HCT116 (cell line): Measurements from ENCODE around the gene BRMS1. TPM values are rescaled to one million over a fixed set of nuclear protein-coding genes. Genes with fewer than 3 reads are reported as not detected.
A peak's percentile ranks its signal among the peaks of the same experiment; 100 is the strongest.

Experiments
- ATAC-seq: fragments of 200-7000 bp; cut with Tn5 transposase; 2 replicates; pipeline ENCODE4 v1.9.1; 2020; ENCODE audit warnings: mild to moderate bottlenecking, moderate library complexity
- BruUV-seq: library from RNA; stranded (reverse); fragments of 400-500 nt; replicated peaks from 2 replicates; lab custom pipeline; 2021; lab: Mats Ljungman, UMichigan
- CTCF ChIA-PET: fragments of 300-600 bp; sonication (Branson Sonifier 250); formaldehyde crosslinking; loops from one replicate; lab custom pipeline; 2021; ENCODE audit warnings: antibody characterized with exemption; lab: Charles Lee
- POLR2A ChIA-PET: fragments of 300-600, 350-600 bp; sonication (Branson Sonifier 250); formaldehyde crosslinking; loops from one replicate; lab custom pipeline; 2021; ENCODE audit warnings: antibody characterized with exemption; lab: Charles Lee
- RAD21 ChIA-PET, 2 experiments: fragments of 300-600 bp; sonication (Branson Sonifier 250); formaldehyde crosslinking; loops; one replicate each; lab custom pipeline; 2023; ENCODE audit warnings: low total read pairs in 2 of 2; ENCODE audit not compliant: uncharacterized antibody in 2 of 2, unreplicated experiment in 2 of 2, low non-redundant PET in 1 of 2; lab: Charles Lee
- DNase-seq: peaks from one replicate; pipeline ENCODE4 v3.0.0-alpha.2; 2010; ENCODE audit warnings: low read depth, low spot score
- H2AFZ ChIP-seq: fragments of 200-600 bp; shearing (Covaris generic), sonication (generic); 2 replicates; pipeline ENCODE4 v1.6.1; 2017; ENCODE audit warnings: low read depth, mixed run types, mixed read lengths, antibody characterized with exemption, low read length; ENCODE audit not compliant: poor library complexity, severe bottlenecking
- H3K27ac ChIP-seq: 2 replicates; pipeline ENCODE4 v1.5.1; 2012; ENCODE audit warnings: low read depth, low read length
- H3K27me3 ChIP-seq: fragments of 200-600 bp; sonication (generic); 2 replicates; pipeline ENCODE4 v1.6.1; 2016; ENCODE audit warnings: mixed run types, low read length, mixed read lengths; ENCODE audit not compliant: insufficient read depth
- H3K36me3 ChIP-seq, 2 experiments: fragments of 200-500 bp in 1 of 2; fragments of 200-600 bp in 1 of 2; sonication (Bioruptor generic) in 1 of 2; sonication (generic) in 1 of 2; 2 replicates each; pipeline versions ENCODE4 v1.5.1 to v1.6.1; 2014 to 2016; ENCODE audit warnings: low read length in 2 of 2, inconsistent platforms in 1 of 2, mixed read lengths in 1 of 2, mixed run types in 1 of 2; ENCODE audit not compliant: insufficient read depth in 2 of 2, control insufficient read depth in 1 of 2
- H3K4me1 ChIP-seq, 2 experiments: fragments of 200-600 bp in 1 of 2; sonication (generic) in 1 of 2; 2 replicates each; pipeline versions ENCODE4 v1.5.1 to v1.6.1; 2012 to 2017; ENCODE audit warnings: low read length in 2 of 2, inconsistent platforms in 1 of 2, mild to moderate bottlenecking in 1 of 2, mixed read lengths in 1 of 2, mixed run types in 1 of 2, moderate library complexity in 1 of 2; ENCODE audit not compliant: insufficient read depth in 2 of 2, control insufficient read depth in 1 of 2
- H3K4me2 ChIP-seq: fragments of 200-600 bp; sonication (generic); 2 replicates; pipeline ENCODE4 v1.6.1; 2017; ENCODE audit warnings: mixed run types, low read length, mixed read lengths
- H3K4me3 ChIP-seq, 2 experiments: fragments of 200-600 bp in 1 of 2; sonication (generic) in 1 of 2; replicated peaks in 1 of 2; 2 replicates each; pipeline ENCODE4 v1.5.1; 2011 to 2016; ENCODE audit warnings: low read length in 2 of 2, control low read depth in 1 of 2, low read depth in 1 of 2, mild to moderate bottlenecking in 1 of 2, mixed read lengths in 1 of 2, mixed run types in 1 of 2
- H3K79me2 ChIP-seq: fragments of 200-600 bp; sonication (generic); 2 replicates; pipeline ENCODE4 v1.6.1; 2017; ENCODE audit warnings: mild to moderate bottlenecking, mixed run types, low read length, moderate library complexity, mixed read lengths; ENCODE audit not compliant: insufficient read depth
- H3K9ac ChIP-seq: fragments of 200-600 bp; sonication (generic); 2 replicates; pipeline ENCODE4 v1.6.1; 2016; ENCODE audit warnings: low read length, mixed read lengths
- H3K9me2 ChIP-seq: fragments of 200-600 bp; sonication (generic), shearing (Covaris generic); 2 replicates; pipeline ENCODE4 v1.6.1; 2017; ENCODE audit warnings: mixed run types, mild to moderate bottlenecking, moderate library complexity; ENCODE audit not compliant: insufficient read depth
- H3K9me3 ChIP-seq, 2 experiments: fragments of 200-500 bp in 1 of 2; fragments of 200-600 bp in 1 of 2; sonication (Bioruptor generic) in 1 of 2; sonication (generic) in 1 of 2; 2 replicates each; pipeline ENCODE4 v1.6.1; 2014 to 2017; ENCODE audit warnings: low read length in 2 of 2, mixed read lengths in 2 of 2, inconsistent platforms in 1 of 2, low read depth in 1 of 2, mild to moderate bottlenecking in 1 of 2, mixed run types in 1 of 2, moderate library complexity in 1 of 2; ENCODE audit not compliant: control insufficient read depth in 1 of 2, insufficient read depth in 1 of 2
- H4K20me1 ChIP-seq: fragments of 200-600 bp; sonication (generic), shearing (Covaris generic); 2 replicates; pipeline ENCODE4 v1.6.1; 2017; ENCODE audit warnings: mixed run types, mild to moderate bottlenecking, moderate library complexity; ENCODE audit not compliant: insufficient read depth
- ATF3 ChIP-seq: IDR thresholded peaks from 2 replicates; pipeline ENCODE4 v1.6.1; 2012
- CBX3 ChIP-seq: IDR thresholded peaks from 2 replicates; pipeline ENCODE4 v1.6.1; 2012; ENCODE audit warnings: low read depth
- EGR1 ChIP-seq: IDR thresholded peaks from 2 replicates; pipeline ENCODE4 v1.6.1; 2012; ENCODE audit warnings: low read depth
- ELF1 ChIP-seq: IDR thresholded peaks from 2 replicates; pipeline ENCODE4 v1.6.1; 2012; ENCODE audit warnings: low read depth, borderline replicate concordance
- EZH2phosphoT487 ChIP-seq: fragments of 200-600 bp; IDR thresholded peaks from 2 replicates; pipeline ENCODE4 v1.6.1; 2018; ENCODE audit warnings: antibody characterized with exemption, borderline replicate concordance
- JUND ChIP-seq: IDR thresholded peaks from 2 replicates; pipeline ENCODE4 v1.6.1; 2012
- POLR2A ChIP-seq: IDR thresholded peaks from 2 replicates; pipeline ENCODE4 v1.7.0; 2011; ENCODE audit warnings: borderline replicate concordance; ENCODE audit not compliant: insufficient read depth, insufficient read length; ENCODE audit errors: extremely low read depth
- POLR2AphosphoS5 ChIP-seq: IDR thresholded peaks from 2 replicates; pipeline ENCODE4 v1.6.1; 2011; ENCODE audit warnings: mild to moderate bottlenecking, low read depth, low read length, moderate library complexity
- SIN3A ChIP-seq: IDR thresholded peaks from 2 replicates; pipeline ENCODE4 v1.6.1; 2012; ENCODE audit warnings: low read depth
- SP1 ChIP-seq: IDR thresholded peaks from 2 replicates; pipeline ENCODE4 v1.6.1; 2012; ENCODE audit warnings: low read depth
- SRF ChIP-seq: IDR thresholded peaks from 2 replicates; pipeline ENCODE4 v1.6.1; 2012; ENCODE audit warnings: low read depth
- TCF7L2 ChIP-seq: IDR thresholded peaks from 2 replicates; pipeline ENCODE4 v1.7.0; 2011; ENCODE audit warnings: borderline replicate concordance, inconsistent platforms; ENCODE audit not compliant: insufficient read depth, insufficient read length; ENCODE audit errors: extremely low read depth
- YY1 ChIP-seq: IDR thresholded peaks from 2 replicates; pipeline ENCODE4 v1.6.1; 2011; ENCODE audit warnings: low read length, low read depth, moderate library complexity, mild to moderate bottlenecking; ENCODE audit not compliant: insufficient replicate concordance; ENCODE audit errors: extremely low read depth
- ZNF274 ChIP-seq: fragments of 200-500 bp; sonication (Bioruptor generic); IDR thresholded peaks from 2 replicates; pipeline ENCODE4 v1.6.1; 2014; ENCODE audit warnings: mild to moderate bottlenecking, low read depth, low read length, inconsistent platforms
- intact Hi-C: fragments of 100-400 bp; cut with micrococcal nuclease; formaldehyde crosslinking; loops from 2 replicates; pipeline ENCODE4 v1.10.0; 2022
- total RNA-seq: library from RNA; stranded (reverse); gene quantifications from one replicate; pipeline ENCODE4 v1.2.1, GENCODE V29; 2021; ENCODE audit not compliant: unreplicated experiment

Gene BRMS1
- total RNA-seq, 1 experiment from 2014 or later, result 42.1 TPM

GRCh38 chr11:66328031-66328301 lies 16.9 kb downstream of the BRMS1 start (continued):
- no peak for TF ChIP-seq POLR2A
- no peak for TF ChIP-seq ATF3
- no peak for TF ChIP-seq SIN3A
- no peak for TF ChIP-seq TCF7L2
- TF ChIP-seq SP1, result no peak
- no peak for TF ChIP-seq YY1
- no peak for TF ChIP-seq POLR2AphosphoS5
- no peak for TF ChIP-seq EGR1

GRCh38 chr11:66327171-66328030 lies 17.5 kb downstream of the BRMS1 start:
- no peaks in the 10 kb centered on the region for H3K9me2 ChIP-seq
- no peaks in the 10 kb centered on the region for H3K9me3 ChIP-seq
- peaks cover 17 to 57% of the 10 kb centered on the region in 2 experiments for H3K4me1 ChIP-seq
- ChIA-PET RAD21 (interaction anchor here in 1 of 2 experiments (0.8 kb wide), 1 partner anchor 15 kb away, joined by 5 read pairs; no protein-coding TSS in a partner anchor), CTCF (interaction anchor here (1.0 kb wide), 1 partner anchor 15 kb away, joined by 18 read pairs; no protein-coding TSS in a partner anchor), POLR2A (interaction anchor here (1.4 kb wide), 1 partner anchor 15 kb away, joined by 4 read pairs; no protein-coding TSS in a partner anchor)
- H2AFZ ChIP-seq, result no peak overlapping the region
- peaks cover 0 to 5% of the 10 kb centered on the region in 2 experiments; a peak in 1 of 4 replicates for H3K36me3 ChIP-seq
- intact Hi-C loops, result loop anchor here (1.0 kb wide), 1 partner anchor 15 kb away; no protein-coding TSS in a partner anchor
- DNase-seq, result no peak
- no peak overlapping the region; a peak in 1 of 4 replicates for H3K4me3 ChIP-seq
- no TSS peak for BruUV-seq
- H3K27me3 ChIP-seq, result no peaks in the 10 kb centered on the region
- peak overlapping the region; percentile 41; the same call in 1 of the 2 replicates for H3K27ac ChIP-seq
- H3K9ac ChIP-seq, result peak overlapping the region; percentile 56
- TF ChIP-seq CBX3 (no peak), EZH2phosphoT487 (no peak), SP1 (no peak), ELF1 (no peak), JUND (no peak), SRF (no peak), YY1 (no peak), ZNF274 (no peak)
- TF ChIP-seq, all 23 proteins: peak for 0
- ATAC-seq, result peak; percentile 10
- Histone ChIP-seq H4K20me1 (no peaks in the 10 kb centered on the region), H3K79me2 (no peaks in the 10 kb centered on the region), H3K4me2 (peak overlapping the region; percentile 73)
